ES-I3 (cell line): Measurements from ENCODE around the gene RPS6KA1.
A peak's percentile ranks its signal among the peaks of the same experiment; 100 is the strongest.
"Not testable (repeated sequence)": the region's sequence is repeated elsewhere in the genome, so short reads cannot be mapped to it uniquely, and the experiment has no call there.

Source experiments
- H3K36me3 ChIP-seq: 2 replicates; pipeline ENCODE4 v1.6.1; 2013; ENCODE audit warnings: mild to moderate bottlenecking, low read length, control low read depth, moderate library complexity; ENCODE audit not compliant: insufficient read depth
- H3K4me1 ChIP-seq: 2 replicates; pipeline ENCODE4 v1.6.1; 2013; ENCODE audit warnings: mild to moderate bottlenecking, control low read depth, low read length; ENCODE audit not compliant: insufficient read depth
- H3K9ac ChIP-seq: 2 replicates; pipeline ENCODE4 v1.6.1; 2013; ENCODE audit warnings: low read depth, mild to moderate bottlenecking, low read length, moderate library complexity
- H3K9me3 ChIP-seq: 2 replicates; pipeline ENCODE4 v1.6.1; 2013; ENCODE audit warnings: mild to moderate bottlenecking, low read length, moderate library complexity; ENCODE audit not compliant: control insufficient read depth, insufficient read depth

RPS6KA1 gene

GRCh38 chr1:26529655-26530409 lies at the start of gene RPS6KA1:
RPS6KA1 (plus strand) TSS chr1:26529761; CDS start chr1:26529921, 160 bp downstream.
- no peaks in the 10 kb centered on the region for H3K36me3 ChIP-seq
- H3K9me3 ChIP-seq = no peaks in the 10 kb centered on the region
- peaks cover 10% of the 10 kb centered on the region; the same call in 1 of the 2 replicates for H3K4me1 ChIP-seq
- peak within 1 kb of the TSS; percentile 68 for H3K9ac ChIP-seq

GRCh38 chr1:26482921-26483320 lies 46.6 kb upstream of the RPS6KA1 start:
- 0 out of 2 replicates have a peak, but pooled peaks cover 4% of the 10 kb centered on the region for H3K4me1 ChIP-seq
- no peaks in the 10 kb centered on the region for H3K9me3 ChIP-seq
- H3K9ac ChIP-seq = no peak overlapping the region
- H3K36me3 ChIP-seq = no peaks in the 10 kb centered on the region

- Histone ChIP-seq H3K4me1 (0 out of 2 replicates have a peak, but pooled peaks cover 4% of the 10 kb centered on the region), H3K9ac (no peak overlapping the region), H3K36me3 (no peaks in the 10 kb centered on the region), H3K9me3 (no peaks in the 10 kb centered on the region)
Measured at GRCh38 chr1:26483980-26484379, 45.6 kb upstream of the RPS6KA1 start.

- Histone ChIP-seq H3K9me3 (no peaks in the 10 kb centered on the region), H3K9ac (no peak overlapping the region), H3K36me3 (no peaks in the 10 kb centered on the region), H3K4me1 (0 out of 2 replicates have a peak, but pooled peaks cover 4% of the 10 kb centered on the region)
Measured at GRCh38 chr1:26490155-26490554, 39.4 kb upstream of the RPS6KA1 start.

- Histone ChIP-seq H3K9me3 (no peaks in the 10 kb centered on the region), H3K36me3 (no peaks in the 10 kb centered on the region), H3K9ac (no peak overlapping the region), H3K4me1 (no peaks in the 10 kb centered on the region)
Measured at GRCh38 chr1:26493267-26493666, 36.3 kb upstream of the RPS6KA1 start.

GRCh38 chr1:26493938-26494337 lies 35.6 kb upstream of the RPS6KA1 start:
- Histone ChIP-seq H3K4me1 (no peaks in the 10 kb centered on the region), H3K9ac (no peak overlapping the region), H3K9me3 (no peaks in the 10 kb centered on the region), H3K36me3 (no peaks in the 10 kb centered on the region)

GRCh38 chr1:26496861-26497260 lies 32.7 kb upstream of the RPS6KA1 start:
- H3K9me3 ChIP-seq = no peaks in the 10 kb centered on the region
- H3K4me1 ChIP-seq = no peaks in the 10 kb centered on the region
- H3K9ac ChIP-seq = no peak overlapping the region
- H3K36me3 ChIP-seq = no peaks in the 10 kb centered on the region

- H3K9me3 ChIP-seq = no peaks in the 10 kb centered on the region
Measured at GRCh38 chr1:26498894-26499293, 30.7 kb upstream of the RPS6KA1 start.

GRCh38 chr1:26500488-26501175 lies 28.9 kb upstream of the RPS6KA1 start:
- peak overlapping the region; percentile 69 for H3K9ac ChIP-seq
- no peaks in the 10 kb centered on the region for H3K4me1 ChIP-seq
- H3K36me3 ChIP-seq = no peaks in the 10 kb centered on the region
- no peaks in the 10 kb centered on the region for H3K9me3 ChIP-seq

More at GRCh38 chr1:26498894-26499293, 30.7 kb upstream of the RPS6KA1 start:
- Histone ChIP-seq H3K4me1 (no peaks in the 10 kb centered on the region), H3K36me3 (no peaks in the 10 kb centered on the region), H3K9ac (no peak overlapping the region)

- H3K4me1 ChIP-seq, H3K9ac ChIP-seq, H3K9me3 ChIP-seq, H3K36me3 ChIP-seq: not testable (repeated sequence)
Measured at GRCh38 chr1:26510711-26511110, 18.9 kb upstream of the RPS6KA1 start.

GRCh38 chr1:26515836-26516235 lies 13.7 kb upstream of the RPS6KA1 start:
- H3K36me3 ChIP-seq, H3K9me3 ChIP-seq, H3K9ac ChIP-seq, H3K4me1 ChIP-seq: not testable (repeated sequence)

GRCh38 chr1:26516987-26517765 lies 12.4 kb upstream of the RPS6KA1 start:
- Histone ChIP-seq H3K9me3 (no peaks in the 10 kb centered on the region), H3K9ac (no peak overlapping the region), H3K36me3 (no peaks in the 10 kb centered on the region), H3K4me1 (peaks cover 7% of the 10 kb centered on the region; the same call in 1 of the 2 replicates)

- peaks cover 7% of the 10 kb centered on the region; the same call in 1 of the 2 replicates for H3K4me1 ChIP-seq
- H3K9ac ChIP-seq = no peak overlapping the region
- H3K9me3 ChIP-seq = no peaks in the 10 kb centered on the region
- H3K36me3 ChIP-seq = no peaks in the 10 kb centered on the region
Measured at GRCh38 chr1:26517766-26518049, 11.9 kb upstream of the RPS6KA1 start.

- no peak overlapping the region for H3K9ac ChIP-seq
- no peaks in the 10 kb centered on the region for H3K9me3 ChIP-seq
- H3K36me3 ChIP-seq = no peaks in the 10 kb centered on the region
- H3K4me1 ChIP-seq = peaks cover 7% of the 10 kb centered on the region; the same call in 1 of the 2 replicates
Measured at GRCh38 chr1:26518355-26518754, 11.2 kb upstream of the RPS6KA1 start.
